GM23338 (cell line): Measurements from ENCODE around the gene AIMP2. TPM values are rescaled to one million over a fixed set of nuclear protein-coding genes. Genes with fewer than 3 reads are reported as not detected.

Source experiments
- ATAC-seq: fragments of 200-7000 bp; cut with Tn5 transposase; 3 replicates; pipeline ENCODE4 v1.9.1; 2020
- DNase-seq: peaks from one replicate; pipeline ENCODE4 v3.0.0-alpha.2; 2015; ENCODE audit warnings: low spot score
- H2AFZ ChIP-seq: fragments of 200-600 bp; sonication (generic); 2 replicates; pipeline ENCODE4 v1.8.0; 2016; ENCODE audit warnings: antibody characterized with exemption, mild to moderate bottlenecking, moderate library complexity
- H3F3A ChIP-seq: fragments of 200-600 bp; sonication (generic); replicated peaks from 2 replicates; pipeline ENCODE4 v1.8.0; 2017; ENCODE audit warnings: antibody characterized with exemption, mixed run types, low read depth
- H3K27ac ChIP-seq: fragments of 200-600 bp; sonication (generic); 2 replicates; pipeline ENCODE4 v1.6.1; 2016; ENCODE audit warnings: low read depth
- H3K27me3 ChIP-seq: fragments of 200-600 bp; sonication (generic); 2 replicates; pipeline ENCODE4 v1.8.0; 2016; ENCODE audit warnings: mild to moderate bottlenecking, mixed run types, moderate library complexity; ENCODE audit not compliant: insufficient read depth
- H3K36me3 ChIP-seq: fragments of 200-600 bp; sonication (generic); 2 replicates; pipeline ENCODE4 v1.8.0; 2016; ENCODE audit warnings: mild to moderate bottlenecking; ENCODE audit not compliant: insufficient read depth
- H3K4me1 ChIP-seq: fragments of 200-600 bp; sonication (generic); 2 replicates; pipeline ENCODE4 v1.8.0; 2016; ENCODE audit warnings: mild to moderate bottlenecking, moderate library complexity; ENCODE audit not compliant: insufficient read depth
- H3K4me2 ChIP-seq: fragments of 200-600 bp; sonication (generic); 2 replicates; pipeline ENCODE4 v1.7.1; 2017; ENCODE audit warnings: mixed run types
- H3K4me3 ChIP-seq: fragments of 200-600 bp; sonication (generic); 2 replicates; pipeline ENCODE4 v1.6.1; 2016; ENCODE audit warnings: mixed run types
- H3K79me2 ChIP-seq: fragments of 200-600 bp; sonication (generic); replicated peaks from 2 replicates; pipeline ENCODE4 v1.8.0; 2017; ENCODE audit warnings: mild to moderate bottlenecking; ENCODE audit not compliant: insufficient read depth
- H3K9me2 ChIP-seq: fragments of 200-600 bp; sonication (generic); 2 replicates; pipeline ENCODE4 v1.8.0; 2017; ENCODE audit not compliant: insufficient read depth
- H4K20me1 ChIP-seq: fragments of 200-600 bp; sonication (generic); replicated peaks from 2 replicates; pipeline ENCODE4 v1.8.0; 2017; ENCODE audit warnings: mild to moderate bottlenecking; ENCODE audit not compliant: insufficient read depth
- H3K27ac Mint-ChIP-seq: 2 replicates; pipeline ENCODE4 v1.8.0; 2020; ENCODE audit warnings: inconsistent platforms, mild to moderate bottlenecking, moderate library complexity, mixed read lengths
- H3K27me3 Mint-ChIP-seq: 3 replicates; pipeline ENCODE4 v1.8.0; 2022; ENCODE audit warnings: low read depth, mild to moderate bottlenecking, moderate library complexity, mixed read lengths, inconsistent platforms; ENCODE audit not compliant: insufficient read depth, poor library complexity
- H3K36me3 Mint-ChIP-seq: 3 replicates; pipeline ENCODE4 v1.8.0; 2021; ENCODE audit warnings: low read depth, mild to moderate bottlenecking, inconsistent platforms, moderate library complexity, mixed read lengths
- H3K4me1 Mint-ChIP-seq: 3 replicates; pipeline ENCODE4 v1.8.0; 2020; ENCODE audit warnings: mild to moderate bottlenecking, inconsistent platforms, mixed read lengths
- H3K4me3 Mint-ChIP-seq: 3 replicates; pipeline ENCODE4 v1.8.0; 2021; ENCODE audit warnings: moderate library complexity, mild to moderate bottlenecking, inconsistent platforms, mixed read lengths
- H3K9me3 Mint-ChIP-seq: 3 replicates; pipeline ENCODE4 v1.8.0; 2020; ENCODE audit warnings: moderate library complexity, mild to moderate bottlenecking, inconsistent platforms, mixed read lengths
- CREB1 ChIP-seq: fragments of 250-450 bp; sonication (Bioruptor Pico); IDR thresholded peaks from 2 replicates; pipeline ENCODE4 v1.5.0; 2020; ENCODE audit warnings: low read depth, mild to moderate bottlenecking, moderate library complexity
- ETS1 ChIP-seq: IDR thresholded peaks from 2 replicates; pipeline ENCODE4 v1.6.1; 2016; ENCODE audit warnings: antibody characterized with exemption
- EZH2 ChIP-seq: fragments of 200-600 bp; sonication (generic); IDR thresholded peaks from one replicate; pipeline ENCODE4 v1.8.0; 2017; ENCODE audit warnings: antibody characterized with exemption, mild to moderate bottlenecking, low read depth; ENCODE audit not compliant: unreplicated experiment
- EZH2phosphoT487 ChIP-seq: fragments of 200-600 bp; sonication (generic); IDR thresholded peaks from one replicate; pipeline ENCODE4 v1.8.1; 2018; ENCODE audit warnings: antibody characterized with exemption; ENCODE audit not compliant: unreplicated experiment
- JUNB ChIP-seq: IDR thresholded peaks from one replicate; pipeline ENCODE4 v1.6.1; 2016; ENCODE audit warnings: antibody characterized with exemption; ENCODE audit not compliant: unreplicated experiment
- NANOG ChIP-seq: IDR thresholded peaks from 2 replicates; pipeline ENCODE4 v1.6.1; 2016; ENCODE audit warnings: antibody characterized with exemption, borderline replicate concordance
- POLR2AphosphoS5 ChIP-seq: IDR thresholded peaks from 2 replicates; pipeline ENCODE4 v1.6.1; 2016; ENCODE audit warnings: antibody characterized with exemption, low read depth
- REST ChIP-seq: IDR thresholded peaks from one replicate; pipeline ENCODE4 v1.6.1; 2018; ENCODE audit warnings: antibody characterized with exemption; ENCODE audit not compliant: unreplicated experiment
- STAT1 ChIP-seq: IDR thresholded peaks from one replicate; pipeline ENCODE4 v1.6.1; 2016; ENCODE audit warnings: antibody characterized with exemption; ENCODE audit not compliant: unreplicated experiment
- ZNF114 ChIP-seq: fragments of 250-450 bp; sonication (Bioruptor Pico); IDR thresholded peaks from 2 replicates; pipeline ENCODE4 v1.5.0; 2020; ENCODE audit warnings: mild to moderate bottlenecking, moderate library complexity
- ZNF331 ChIP-seq: fragments of 250-450 bp; sonication (Bioruptor Pico); IDR thresholded peaks from 2 replicates; pipeline ENCODE4 v1.5.0; 2020; ENCODE audit warnings: low read depth, mild to moderate bottlenecking, moderate library complexity
- ZNF462 ChIP-seq: fragments of 250-450 bp; sonication (Bioruptor Pico); IDR thresholded peaks from 2 replicates; pipeline ENCODE4 v1.5.0; 2020; ENCODE audit warnings: mild to moderate bottlenecking, moderate library complexity
- polyA plus RNA-seq: library from polyadenylated mRNA; unstranded; fragments of >200 nt; fragmentation: Nextera tagmentation; extraction: Ambion mirVana; gene quantifications from 2 replicates; pipeline ENCODE4 v1.2.1, GENCODE V29; 2016
- total RNA-seq: library from RNA; depleted of rRNA; stranded (reverse); fragments of >200 nt; shearing (Covaris generic); gene quantifications from 2 replicates; pipeline ENCODE4 v1.2.3, GENCODE V29; 2014
- TF ChIP-seq, protein P1 (sequence below), 2 experiments: fragments of 200-600 bp in 1 of 2; sonication (generic) in 1 of 2; conservative IDR thresholded peaks; 2 replicates each; pipeline versions ENCODE4 v1.5.1 to v1.6.1; 2016 to 2017; ENCODE audit warnings: antibody characterized with exemption in 2 of 2, low read depth in 2 of 2, mild to moderate bottlenecking in 2 of 2, moderate library complexity in 1 of 2

The AIMP2 gene
- total and polyA plus RNA-seq, 2 experiments from 2014 or later: 86.6 to 113 TPM

- H3K9me2 ChIP-seq: no peaks in the 10 kb centered on the region
- peaks cover 6% of the 10 kb centered on the region; the same call in 1 of the 2 replicates for H3K4me1 ChIP-seq
- H3K4me3 ChIP-seq: peak overlapping the region; percentile 64
- Mint-ChIP-seq H3K4me3 (peak overlapping the region; percentile 97), H3K36me3 (peaks cover 23% of the 10 kb centered on the region), H3K27me3 (peaks cover 8% of the 10 kb centered on the region), H3K27ac (no peak overlapping the region; the same call in 1 of the 2 replicates), H3K9me3 (0 out of 3 replicates have a peak, but pooled peaks cover 3% of the 10 kb centered on the region), H3K4me1 (peaks cover 13% of the 10 kb centered on the region)
- H3K4me2 ChIP-seq: peak overlapping the region; percentile 76
- H2AFZ ChIP-seq: no peak overlapping the region
- TF ChIP-seq ETS1 (no peak), JUNB (no peak), EZH2 (no peak), ZNF331 (CRISPR knock-in tag) (no peak), EZH2phosphoT487 (no peak), ZNF114 (no peak), ZNF462 (no peak), REST (no peak), POLR2AphosphoS5 (no peak), STAT1 (no peak), NANOG (no peak), CREB1 (no peak)
- TF ChIP-seq, protein P1, sequence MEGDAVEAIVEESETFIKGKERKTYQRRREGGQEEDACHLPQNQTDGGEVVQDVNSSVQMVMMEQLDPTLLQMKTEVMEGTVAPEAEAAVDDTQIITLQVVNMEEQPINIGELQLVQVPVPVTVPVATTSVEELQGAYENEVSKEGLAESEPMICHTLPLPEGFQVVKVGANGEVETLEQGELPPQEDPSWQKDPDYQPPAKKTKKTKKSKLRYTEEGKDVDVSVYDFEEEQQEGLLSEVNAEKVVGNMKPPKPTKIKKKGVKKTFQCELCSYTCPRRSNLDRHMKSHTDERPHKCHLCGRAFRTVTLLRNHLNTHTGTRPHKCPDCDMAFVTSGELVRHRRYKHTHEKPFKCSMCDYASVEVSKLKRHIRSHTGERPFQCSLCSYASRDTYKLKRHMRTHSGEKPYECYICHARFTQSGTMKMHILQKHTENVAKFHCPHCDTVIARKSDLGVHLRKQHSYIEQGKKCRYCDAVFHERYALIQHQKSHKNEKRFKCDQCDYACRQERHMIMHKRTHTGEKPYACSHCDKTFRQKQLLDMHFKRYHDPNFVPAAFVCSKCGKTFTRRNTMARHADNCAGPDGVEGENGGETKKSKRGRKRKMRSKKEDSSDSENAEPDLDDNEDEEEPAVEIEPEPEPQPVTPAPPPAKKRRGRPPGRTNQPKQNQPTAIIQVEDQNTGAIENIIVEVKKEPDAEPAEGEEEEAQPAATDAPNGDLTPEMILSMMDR (conservative IDR thresholded peaks at IDR 0.05; ENCODE audit: low read depth in 2 of 2): no peak
- peaks cover 53% of the 10 kb centered on the region for H3K79me2 ChIP-seq
- H3F3A ChIP-seq: no peaks in the 10 kb centered on the region
- no peaks in the 10 kb centered on the region for H3K27me3 ChIP-seq
- ATAC-seq (no peak), DNase-seq (no peak)
- H4K20me1 ChIP-seq: peaks cover 8% of the 10 kb centered on the region
- H3K36me3 ChIP-seq: peaks cover 15% of the 10 kb centered on the region
- peak overlapping the region; percentile 91 for H3K27ac ChIP-seq
Observed at GRCh38 chr7:6057316-6058129, 48.5 kb downstream of the AIMP2 start.
